AG04450 (cell line): Measurements from ENCODE around the gene UVRAG. TPM values are rescaled to one million over a fixed set of nuclear protein-coding genes. Genes with fewer than 3 reads are reported as not detected.

Source experiments
- CTCF ChIA-PET: fragments of 300-600, 350-600 bp; formaldehyde crosslinking; extraction: SDS; loops from one replicate; lab custom pipeline; 2022; ENCODE audit warnings: antibody characterized with exemption, inconsistent platforms; lab: Charles Lee
- POLR2A ChIA-PET: fragments of 350-600 bp; formaldehyde crosslinking; extraction: SDS; loops from one replicate; lab custom pipeline; 2021; ENCODE audit warnings: antibody characterized with exemption, inconsistent platforms; lab: Yijun Ruan, JAX
- DNase-seq: peaks from one replicate; pipeline ENCODE4 v3.0.0-alpha.2; 2011; ENCODE audit warnings: low read depth, low spot score
- H3K27ac ChIP-seq: one replicate; pipeline ENCODE4 v1.5.1; 2012; ENCODE audit warnings: low read depth, low read length, control low read depth
- H3K27me3 ChIP-seq: one replicate; pipeline ENCODE4 v1.6.0; 2012; ENCODE audit warnings: low read length; ENCODE audit not compliant: control insufficient read depth, insufficient read depth
- H3K4me3 ChIP-seq: 2 replicates; pipeline ENCODE4 v1.5.1; 2011; ENCODE audit warnings: mild to moderate bottlenecking, low read depth, low read length, control low read depth
- H3K9me3 ChIP-seq: 2 replicates; pipeline ENCODE4 v1.5.1; 2012; ENCODE audit warnings: low read length; ENCODE audit not compliant: control insufficient read depth, insufficient read depth
- CTCF ChIP-seq: IDR thresholded peaks from 2 replicates; pipeline ENCODE4 v1.5.1; 2011; ENCODE audit warnings: low read depth, low read length, control low read depth, inconsistent platforms
- polyA plus RNA-seq: library from polyadenylated mRNA; depleted of rRNA; stranded (reverse); fragments of >200 nt; gene quantifications from 2 replicates; pipeline ENCODE4 v1.2.3, GENCODE V29; 2011

Gene UVRAG
- polyA plus RNA-seq, 1 experiment = 11.6 TPM

DNA sequence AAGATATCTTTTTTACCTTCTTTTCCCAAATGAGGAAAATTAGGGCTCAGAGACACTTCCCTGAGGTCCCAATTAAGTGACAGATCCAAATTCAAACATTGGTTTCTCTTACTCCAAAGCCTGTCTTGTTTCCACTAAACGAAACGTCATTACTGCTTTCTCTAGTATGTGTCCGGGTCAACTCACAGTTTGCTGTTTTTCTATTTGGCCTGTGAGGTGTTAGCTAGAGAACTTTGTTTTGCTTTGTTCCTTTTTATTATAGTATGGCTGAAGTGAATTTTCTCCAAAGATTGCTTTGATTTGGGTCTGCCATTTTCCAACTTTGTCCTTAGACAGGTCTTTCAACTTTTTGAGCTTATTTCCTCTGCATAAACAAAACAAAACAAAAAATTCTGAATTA is 179.6 kb downstream of the UVRAG start:
- ChIA-PET POLR2A (no interaction called here), CTCF (no interaction called here)
- no peak overlapping the region for H3K27ac ChIP-seq
- H3K9me3 ChIP-seq = no peaks in the 10 kb centered on the region
- TF ChIP-seq CTCF = no peak
- H3K27me3 ChIP-seq = no peaks in the 10 kb centered on the region
- H3K4me3 ChIP-seq = no peak overlapping the region
- DNase-seq = no peak

- no peak overlapping the region for H3K27ac ChIP-seq
- DNase-seq = no peak
- H3K4me3 ChIP-seq = no peak overlapping the region
- ChIA-PET CTCF (interaction anchor here (0.9 kb wide), 1 partner anchor 516 kb away, joined by 4 read pairs; no protein-coding TSS in a partner anchor), POLR2A (no interaction called here)
- H3K27me3 ChIP-seq = no peaks in the 10 kb centered on the region
- H3K9me3 ChIP-seq = no peaks in the 10 kb centered on the region
- no peak for TF ChIP-seq CTCF
Observed at GRCh38 chr11:75996523-75997442, 181.8 kb downstream of the UVRAG start.

GRCh38 chr11:76004400-76004799 is 189.4 kb downstream of the UVRAG start:
- H3K4me3 ChIP-seq = no peak overlapping the region
- H3K9me3 ChIP-seq = no peaks in the 10 kb centered on the region
- no peaks in the 10 kb centered on the region for H3K27me3 ChIP-seq
- ChIA-PET CTCF (interaction anchor here (1.5 kb wide), 1 partner anchor 9 kb away, joined by 3 read pairs; no protein-coding TSS in a partner anchor), POLR2A (no interaction called here)
- no peak for TF ChIP-seq CTCF
- no peak for DNase-seq
- no peak overlapping the region for H3K27ac ChIP-seq

- Histone ChIP-seq H3K4me3 (no peak overlapping the region), H3K9me3 (no peaks in the 10 kb centered on the region), H3K27me3 (no peaks in the 10 kb centered on the region), H3K27ac (no peak overlapping the region)
- ChIA-PET POLR2A (no interaction called here), CTCF (no interaction called here)
- no peak for DNase-seq
- no peak for TF ChIP-seq CTCF
Observed at GRCh38 chr11:76005756-76006155, 190.7 kb downstream of the UVRAG start.

- TF ChIP-seq CTCF = no peak
- Histone ChIP-seq H3K27ac (no peak overlapping the region), H3K4me3 (no peak overlapping the region), H3K9me3 (no peaks in the 10 kb centered on the region), H3K27me3 (no peaks in the 10 kb centered on the region)
- ChIA-PET CTCF (interaction anchor here (1.1 kb wide), 1 partner anchor 145 kb away, joined by 8 read pairs; no protein-coding TSS in a partner anchor), POLR2A (interaction anchor here (0.7 to 0.9 kb wide), 2 partner anchors 18 to 60 kb away, joined by 3 read pairs; no protein-coding TSS in a partner anchor)
- no peak for DNase-seq
Observed at GRCh38 chr11:76007166-76007565, 192.2 kb downstream of the UVRAG start.
